Measurements from ENCODE around the gene LCE6A. TPM values are rescaled to one million over a fixed set of nuclear protein-coding genes. Genes with fewer than 3 reads are reported as not detected.

LCE6A gene
- not detected for total RNA-seq
- long read RNA-seq = 0 reads

GRCh38 chr1:152842556-152842955 lies at the start of gene LCE6A:
Gene LCE6A (plus strand): TSS chr1:152842856. CDS start chr1:152843521, 665 bp downstream.
- peaks cover 5% of the 10 kb centered on the region for H3K27me3 ChIP-seq (ENCODE audit: low read depth)
- TF ChIP-seq CTCF (IDR thresholded peaks at IDR 0.05; ENCODE audit: borderline replicate concordance) = no peak
- H3K9me3 ChIP-seq (replicated peaks) = no peaks in the 10 kb centered on the region
- no peak for DNase-seq
- H3K4me3 ChIP-seq = no peak within 1 kb of the TSS
- H3K4me1 ChIP-seq = no peaks in the 10 kb centered on the region
- H3K27ac ChIP-seq (replicated peaks) = no peak within 1 kb of the TSS
- intact Hi-C loops (cut with micrococcal nuclease) = no loop called here
- H3K36me3 ChIP-seq = no peaks in the 10 kb centered on the region

- Histone ChIP-seq H3K4me1 (no peaks in the 10 kb centered on the region), H3K9me3 (replicated peaks) (no peaks in the 10 kb centered on the region), H3K27me3 (ENCODE audit: low read depth) (no peaks in the 10 kb centered on the region), H3K36me3 (no peaks in the 10 kb centered on the region), H3K27ac (replicated peaks) (no peak overlapping the region), H3K4me3 (no peak overlapping the region)
- no peak for DNase-seq
- intact Hi-C loops (cut with micrococcal nuclease) = no loop called here
- no peak for TF ChIP-seq CTCF (IDR thresholded peaks at IDR 0.05; ENCODE audit: borderline replicate concordance)
Observed at GRCh38 chr1:152795686-152796085, 47.0 kb upstream of the LCE6A start.

GRCh38 chr1:152796421-152796820 lies 46.2 kb upstream of the LCE6A start, which contains the start of gene LCE1D:
Gene LCE1D (plus strand): TSS chr1:152796721. CDS start chr1:152797795, 1,074 bp downstream.
- intact Hi-C loops (cut with micrococcal nuclease) = no loop called here
- peaks cover 1% of the 10 kb centered on the region for H3K27me3 ChIP-seq (ENCODE audit: low read depth)
- no peak for TF ChIP-seq CTCF (IDR thresholded peaks at IDR 0.05; ENCODE audit: borderline replicate concordance)

GRCh38 chr1:152801333-152801732 lies 41.3 kb upstream of the LCE6A start:
- no peaks in the 10 kb centered on the region for H3K9me3 ChIP-seq (replicated peaks)
- H3K36me3 ChIP-seq = no peaks in the 10 kb centered on the region
- no peak overlapping the region for H3K27ac ChIP-seq (replicated peaks)
- intact Hi-C loops (cut with micrococcal nuclease) = no loop called here
- no peak for DNase-seq
- no peaks in the 10 kb centered on the region for H3K4me1 ChIP-seq
- TF ChIP-seq CTCF (IDR thresholded peaks at IDR 0.05; ENCODE audit: borderline replicate concordance) = no peak
- peaks cover 14% of the 10 kb centered on the region for H3K27me3 ChIP-seq (ENCODE audit: low read depth)
- no peak overlapping the region for H3K4me3 ChIP-seq

More at GRCh38 chr1:152796421-152796820, 46.2 kb upstream of the LCE6A start, which contains the start of gene LCE1D:
- Histone ChIP-seq H3K4me3 (no peak within 1 kb of the TSS), H3K4me1 (no peaks in the 10 kb centered on the region), H3K9me3 (replicated peaks) (no peaks in the 10 kb centered on the region), H3K27ac (replicated peaks) (no peak within 1 kb of the TSS), H3K36me3 (no peaks in the 10 kb centered on the region)
- no peak for DNase-seq

GRCh38 chr1:152806576-152806975 lies 36.1 kb upstream of the LCE6A start, which contains the start of gene LCE1C:
Gene LCE1C (minus strand): TSS chr1:152806651. CDS start chr1:152805478, 1,173 bp downstream.
- Histone ChIP-seq H3K27me3 (ENCODE audit: low read depth) (peaks cover 11% of the 10 kb centered on the region), H3K36me3 (no peaks in the 10 kb centered on the region), H3K4me3 (no peak within 1 kb of the TSS), H3K9me3 (replicated peaks) (peaks cover 6% of the 10 kb centered on the region), H3K27ac (replicated peaks) (no peak within 1 kb of the TSS), H3K4me1 (no peaks in the 10 kb centered on the region)
- intact Hi-C loops (cut with micrococcal nuclease) = no loop called here
- TF ChIP-seq CTCF (IDR thresholded peaks at IDR 0.05; ENCODE audit: borderline replicate concordance) = no peak
- DNase-seq = no peak

Measured in left ventricle myocardium inferior (tissue), 1 donor.